SK-N-DZ (cell line): Measurements from ENCODE around the gene KCNMA1.

ENCODE experiments used
- DNase-seq: peaks from one replicate; pipeline ENCODE4 v3.0.0-alpha.2; 2015; ENCODE audit warnings: low spot score

The KCNMA1 gene

GRCh38 chr10:77634939-77635338, 2.7 kb downstream of the KCNMA1 start:
- no peak for DNase-seq

DNA sequence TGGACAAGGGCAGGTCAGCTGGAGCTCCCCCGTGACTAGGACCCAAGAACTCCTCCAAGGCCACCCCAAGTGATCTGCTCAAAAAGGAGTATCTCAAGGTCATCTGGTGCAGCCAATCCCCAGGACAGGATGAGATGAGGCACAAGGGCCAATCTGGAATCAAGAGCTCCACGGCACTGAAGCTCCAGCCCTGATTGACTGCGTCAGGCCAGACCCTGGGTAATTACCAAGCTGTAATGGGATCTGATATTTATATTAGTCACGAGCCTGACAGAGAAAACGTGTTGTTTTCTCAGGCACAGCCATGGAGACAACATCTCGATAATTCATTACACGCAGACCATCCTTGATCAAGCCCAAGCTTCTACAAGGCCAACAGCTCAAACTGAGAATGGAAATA, 4.2 kb downstream of the KCNMA1 start:
- no peak for DNase-seq

DNA sequence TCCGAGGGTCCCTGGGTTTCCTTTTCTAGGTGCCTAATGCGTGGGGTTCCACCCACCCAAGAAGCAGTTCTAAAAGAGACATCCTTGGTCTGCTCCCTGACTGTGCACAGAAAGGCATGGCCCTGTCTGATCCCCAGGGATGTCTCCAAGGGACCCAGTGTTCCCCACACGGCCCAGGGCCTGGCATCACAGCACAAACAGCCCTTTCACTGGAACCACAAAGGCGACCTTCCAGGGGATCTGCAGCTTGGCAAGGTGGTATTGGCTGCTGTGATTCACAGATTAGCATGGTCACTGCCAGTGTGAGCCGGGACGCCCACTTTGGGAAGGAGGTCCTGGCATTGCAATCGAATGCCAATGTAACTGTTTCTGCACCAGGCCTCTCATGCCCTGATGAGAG, 6.4 kb downstream of the KCNMA1 start:
- DNase-seq, result no peak

DNA sequence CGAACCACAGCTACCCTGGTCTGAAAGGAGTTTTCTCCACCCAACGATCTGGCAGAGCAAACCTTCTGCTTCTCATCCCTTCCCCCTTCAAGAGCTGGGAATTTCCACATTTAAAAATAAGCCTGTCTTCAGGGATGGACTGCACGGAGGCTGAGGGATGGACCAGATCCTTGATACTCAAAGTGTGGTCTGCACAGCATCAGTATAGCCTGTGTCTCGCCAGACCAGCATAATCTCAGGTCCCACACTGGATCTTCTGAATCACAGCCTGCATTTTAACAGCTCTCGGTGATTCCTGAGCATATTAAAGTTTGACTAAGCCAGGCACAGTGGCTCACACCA, 7.1 kb downstream of the KCNMA1 start:
- no peak for DNase-seq

DNA sequence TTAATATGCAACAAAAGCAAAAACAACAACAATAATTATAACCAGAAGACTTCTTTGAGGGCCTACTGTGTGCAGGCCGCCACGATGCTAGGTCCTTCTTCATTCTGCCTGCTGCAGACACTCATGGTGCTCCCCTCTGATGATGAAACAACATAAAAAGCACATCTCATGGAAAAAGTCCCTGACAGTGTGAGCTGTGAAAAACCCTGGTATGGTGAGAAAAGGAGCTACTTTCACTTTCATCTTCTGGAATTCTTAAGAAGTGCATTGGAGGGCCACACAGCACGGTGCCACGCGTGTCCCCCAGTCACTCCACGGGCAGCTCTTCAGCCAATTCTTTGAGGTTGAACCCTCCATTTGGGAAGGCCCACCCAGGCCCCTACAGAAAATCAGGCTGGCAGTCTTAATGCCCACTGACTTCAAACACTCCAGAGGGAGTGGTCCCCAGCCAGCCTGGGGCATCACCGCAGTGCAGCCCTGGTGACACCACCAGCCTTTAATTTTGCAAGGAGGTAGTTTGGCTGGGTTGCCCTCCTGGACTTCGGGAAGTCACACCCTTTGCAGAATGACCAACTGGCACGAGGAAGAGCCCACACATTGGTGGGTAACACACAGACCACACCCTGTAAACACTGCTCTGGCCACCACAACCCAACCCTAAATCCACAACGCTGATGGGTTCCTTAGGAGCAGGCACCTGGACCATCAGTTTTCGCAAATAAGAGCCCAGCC, 7.7 kb downstream of the KCNMA1 start:
- no peak for DNase-seq

- DNase-seq, result no peak
Measured at GRCh38 chr10:77628906-77629730, 8.5 kb downstream of the KCNMA1 start.

GRCh38 chr10:77626266-77626935, 11.2 kb downstream of the KCNMA1 start:
- DNase-seq, result no peak

- DNase-seq, result no peak
Measured at GRCh38 chr10:77625379-77625778, 12.2 kb downstream of the KCNMA1 start.

DNA sequence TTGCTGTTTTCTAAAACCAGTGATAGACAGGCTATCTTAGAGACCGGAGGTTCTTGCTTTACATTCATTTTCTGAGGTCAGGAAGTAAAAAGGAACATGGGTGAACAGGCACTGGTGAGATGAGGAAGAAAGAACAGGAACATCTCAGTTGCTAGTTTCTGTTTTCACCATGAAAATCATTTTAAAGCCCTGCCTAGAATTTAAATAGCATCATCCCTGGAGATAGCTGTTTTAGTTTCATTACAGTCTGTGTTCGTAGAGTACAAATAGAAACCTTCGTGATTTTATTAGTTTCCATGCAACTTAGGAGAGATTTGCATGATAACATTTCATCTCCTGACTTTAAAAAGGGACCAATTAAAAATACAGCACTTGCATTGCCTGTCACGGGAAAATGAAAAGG, 14.7 kb downstream of the KCNMA1 start:
- no peak for DNase-seq

DNA sequence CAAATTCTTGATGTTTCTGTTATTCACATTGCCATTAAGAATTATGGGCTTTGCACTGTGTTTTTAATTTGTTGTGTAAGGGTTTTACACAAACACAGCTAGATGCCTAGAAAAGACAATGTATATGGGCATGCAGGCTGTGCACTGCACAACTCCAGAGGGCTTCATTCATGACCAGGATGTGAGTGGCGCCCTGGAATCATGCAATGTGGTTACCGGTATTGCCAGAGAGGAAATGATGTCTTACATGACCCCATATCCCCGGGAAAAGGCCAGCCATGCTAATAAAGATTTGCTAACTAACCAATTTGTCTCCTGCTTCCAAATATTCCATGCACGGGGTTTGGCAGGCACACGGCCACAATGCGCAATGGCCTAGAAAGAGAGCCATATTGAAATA, 16.9 kb downstream of the KCNMA1 start:
- DNase-seq, result no peak

DNA sequence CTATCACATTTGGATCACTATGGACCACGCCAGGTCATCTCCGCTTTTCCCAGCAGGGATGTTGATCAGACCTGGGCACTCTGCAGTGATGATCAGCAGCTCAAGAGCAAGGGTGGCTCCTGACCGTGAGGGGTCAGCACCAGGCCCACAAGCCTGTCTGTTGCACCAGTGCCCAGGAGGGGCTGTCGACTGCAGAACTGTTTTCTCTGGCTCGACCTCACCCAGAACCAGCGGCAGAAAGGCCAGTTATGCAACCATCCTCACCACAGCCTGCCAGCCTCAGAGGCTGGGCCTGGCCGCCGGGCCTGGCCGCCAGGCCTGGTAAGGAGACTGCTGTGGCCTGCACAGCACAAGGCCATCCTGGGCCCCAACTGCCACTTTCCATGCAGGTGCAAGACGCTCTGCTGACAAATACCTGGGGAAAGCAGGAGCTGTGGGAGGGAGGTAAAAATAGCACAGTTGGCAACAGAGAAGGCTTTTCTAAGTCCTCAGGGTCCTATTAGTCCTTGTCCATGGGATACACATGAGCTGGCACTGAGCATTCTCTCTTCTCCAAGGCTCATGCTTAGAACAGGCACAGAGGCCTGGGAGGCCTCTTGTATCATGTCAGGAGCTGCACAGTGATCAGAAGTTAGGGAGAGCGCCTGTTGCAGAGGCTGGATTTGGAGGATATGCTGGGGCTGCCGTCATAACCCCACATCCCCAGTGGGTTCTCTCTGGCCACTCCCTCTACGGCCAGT, 17.5 kb downstream of the KCNMA1 start:
- no peak for DNase-seq

DNA sequence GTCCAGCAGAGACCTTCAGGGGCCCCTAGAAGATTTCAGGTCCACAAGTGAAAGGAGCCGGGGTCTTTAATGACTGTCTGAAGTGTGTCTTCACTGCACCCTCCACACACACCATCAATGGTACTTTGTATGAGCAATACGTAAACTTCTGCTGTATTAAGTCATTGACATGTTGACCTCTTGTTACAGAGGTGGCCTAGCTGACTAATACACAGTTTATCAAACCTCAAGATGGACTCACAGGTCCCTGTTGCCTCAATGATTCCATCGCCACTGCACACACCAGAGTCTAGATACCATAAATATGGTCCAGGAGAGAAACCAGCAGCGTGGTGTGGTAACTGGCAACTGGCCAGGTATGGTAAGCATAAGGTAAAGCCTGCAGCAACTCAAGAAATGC, 19.5 kb downstream of the KCNMA1 start:
- no peak for DNase-seq

DNA sequence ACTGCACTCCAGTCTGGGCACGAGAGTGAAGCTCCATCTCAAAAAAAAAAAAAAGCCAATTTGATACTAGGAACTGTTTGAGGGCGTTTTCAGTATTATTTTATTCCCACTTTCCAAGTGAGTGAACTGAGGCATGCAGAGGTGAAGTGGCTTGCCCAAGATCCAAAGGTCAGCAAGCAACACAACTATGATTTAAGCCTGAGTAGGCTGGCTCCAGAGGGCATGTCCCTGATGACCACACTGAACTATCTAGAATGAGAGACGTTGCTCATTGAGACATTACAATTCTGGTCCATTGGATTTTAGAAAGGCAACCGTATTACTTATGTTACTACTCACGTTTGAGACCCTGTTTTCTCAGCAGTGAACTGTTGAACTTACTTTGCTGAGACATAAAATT, 20.8 kb downstream of the KCNMA1 start:
- DNase-seq, result no peak

DNA sequence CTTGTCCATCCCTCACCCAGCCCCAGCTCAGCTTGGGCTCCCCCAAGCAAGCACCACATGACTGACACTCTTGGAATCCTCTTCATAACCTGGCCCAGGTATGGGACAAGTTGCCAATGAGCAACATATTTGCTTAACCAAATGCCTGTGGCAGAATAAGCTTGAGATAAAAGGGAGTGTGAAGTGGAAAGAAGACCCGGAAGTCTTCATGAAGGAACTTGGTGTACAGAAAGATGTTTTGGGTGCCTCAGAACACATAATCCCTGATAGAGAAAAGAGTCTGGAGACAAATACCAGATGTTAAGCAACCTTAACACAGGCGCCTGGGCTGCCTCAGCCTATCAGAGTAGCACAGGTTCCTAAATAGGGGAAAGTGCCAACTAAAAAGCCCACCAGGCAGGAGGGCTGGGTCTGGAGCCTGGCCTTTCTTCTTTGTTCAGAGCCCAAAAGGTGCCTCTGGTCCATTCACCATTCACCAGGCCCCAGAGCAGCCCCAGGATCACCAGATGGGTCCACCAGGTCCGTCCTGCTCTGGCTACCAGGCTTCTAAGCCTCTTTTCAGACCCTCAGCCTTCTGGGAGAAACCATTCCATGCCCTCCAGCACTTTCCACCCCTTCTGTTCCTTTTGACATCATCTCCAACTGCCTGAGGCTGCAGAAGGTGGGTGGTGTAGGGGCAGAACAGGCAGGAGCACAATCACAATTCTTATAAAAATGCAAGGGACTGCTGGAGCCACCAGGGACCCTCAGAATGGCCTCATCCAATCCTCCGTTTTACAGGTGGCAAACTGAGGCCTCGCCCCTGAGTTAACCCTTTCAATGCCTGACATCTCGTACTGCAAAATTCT, 22.6 kb downstream of the KCNMA1 start:
- DNase-seq, result no peak

- no peak for DNase-seq
Measured at GRCh38 chr10:77613476-77614130, 24.0 kb downstream of the KCNMA1 start.

DNA sequence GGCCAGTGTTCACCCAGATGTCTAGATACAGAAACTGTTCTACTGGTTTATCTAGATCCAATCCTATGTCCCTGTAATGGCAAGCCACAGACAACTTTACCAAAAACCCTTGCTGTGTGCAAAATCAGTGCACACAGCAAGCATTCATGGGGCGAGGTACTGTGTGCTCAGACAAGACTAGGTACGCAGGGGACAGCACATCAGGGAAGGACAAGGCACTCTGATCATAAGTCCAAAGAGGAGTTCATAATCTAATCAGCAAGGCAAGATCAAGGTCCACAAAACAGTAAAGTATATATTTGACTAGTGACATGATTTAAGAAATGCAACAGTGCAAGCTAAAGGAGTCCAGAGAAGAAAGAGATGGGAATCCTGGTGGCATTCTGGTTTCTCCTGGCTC, 25.9 kb downstream of the KCNMA1 start:
- DNase-seq, result no peak

GRCh38 chr10:77611221-77611620, 26.4 kb downstream of the KCNMA1 start:
- DNase-seq, result no peak

- DNase-seq, result no peak
Measured at GRCh38 chr10:77609781-77610272, 27.8 kb downstream of the KCNMA1 start.

DNA sequence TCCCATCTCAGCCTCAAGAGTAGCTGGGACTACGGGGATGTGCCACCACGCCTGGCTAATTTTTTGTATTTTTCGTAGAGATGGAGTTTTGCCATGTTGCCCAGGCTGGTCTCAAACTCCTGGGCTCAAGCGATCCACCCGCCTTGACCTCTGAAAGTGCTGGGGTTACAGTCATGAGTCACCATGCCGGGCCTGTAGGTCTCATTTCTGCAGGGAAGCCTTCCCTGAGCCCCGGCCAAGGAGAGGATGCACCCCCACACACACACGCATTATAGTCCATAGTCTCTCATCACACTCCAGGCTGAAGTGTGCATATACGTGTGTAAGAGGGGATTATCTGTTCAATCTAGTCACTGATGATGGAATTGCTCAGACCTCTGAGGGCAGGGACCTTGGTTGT, 29.3 kb downstream of the KCNMA1 start:
- DNase-seq, result no peak

GRCh38 chr10:77606751-77607150, 30.9 kb downstream of the KCNMA1 start:
- no peak for DNase-seq
